Keratinocyte (primary cell): ENCODE measurements around the gene DIABLO.

Experiments used
- EZH2 ChIP-seq: IDR thresholded peaks from one replicate; pipeline ENCODE4 v1.6.1; 2012; ENCODE audit warnings: inconsistent platforms, mild to moderate bottlenecking, low read length, moderate library complexity
- TF ChIP-seq, protein P1 (sequence below), 3 experiments: IDR thresholded peaks in 1 of 3; conservative IDR thresholded peaks in 1 of 3; optimal IDR thresholded peaks in 1 of 3; 2 replicates in 2 of 3; 3 replicates in 1 of 3; pipeline versions ENCODE3 to v1.5.1; 2011; ENCODE audit warnings: low read length in 3 of 3, mild to moderate bottlenecking in 3 of 3, moderate library complexity in 2 of 3, control low read depth in 1 of 3, inconsistent platforms in 1 of 3; ENCODE audit not compliant: insufficient read depth in 2 of 3; ENCODE audit errors: extremely low read depth in 1 of 3

DNA sequence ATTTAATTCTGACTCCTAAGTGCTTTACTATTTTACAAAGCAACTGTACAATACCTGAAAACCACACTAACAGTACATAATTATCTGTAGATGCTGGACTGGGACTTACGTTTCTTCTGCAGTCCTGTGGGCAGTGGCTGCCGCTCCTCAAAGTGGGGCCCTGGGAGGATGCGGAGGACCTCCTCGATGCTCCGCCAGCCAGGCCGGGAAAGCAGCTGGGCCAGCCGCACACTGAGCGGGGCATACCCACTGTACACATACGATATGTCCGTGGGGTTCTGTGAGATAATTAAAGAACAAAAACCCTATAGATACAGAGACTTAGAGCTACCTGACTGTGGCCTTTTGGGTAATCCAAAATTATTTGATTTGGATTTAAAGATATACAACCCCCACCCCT lies 6.8 kb upstream of the DIABLO start:
- TF ChIP-seq, protein P1, sequence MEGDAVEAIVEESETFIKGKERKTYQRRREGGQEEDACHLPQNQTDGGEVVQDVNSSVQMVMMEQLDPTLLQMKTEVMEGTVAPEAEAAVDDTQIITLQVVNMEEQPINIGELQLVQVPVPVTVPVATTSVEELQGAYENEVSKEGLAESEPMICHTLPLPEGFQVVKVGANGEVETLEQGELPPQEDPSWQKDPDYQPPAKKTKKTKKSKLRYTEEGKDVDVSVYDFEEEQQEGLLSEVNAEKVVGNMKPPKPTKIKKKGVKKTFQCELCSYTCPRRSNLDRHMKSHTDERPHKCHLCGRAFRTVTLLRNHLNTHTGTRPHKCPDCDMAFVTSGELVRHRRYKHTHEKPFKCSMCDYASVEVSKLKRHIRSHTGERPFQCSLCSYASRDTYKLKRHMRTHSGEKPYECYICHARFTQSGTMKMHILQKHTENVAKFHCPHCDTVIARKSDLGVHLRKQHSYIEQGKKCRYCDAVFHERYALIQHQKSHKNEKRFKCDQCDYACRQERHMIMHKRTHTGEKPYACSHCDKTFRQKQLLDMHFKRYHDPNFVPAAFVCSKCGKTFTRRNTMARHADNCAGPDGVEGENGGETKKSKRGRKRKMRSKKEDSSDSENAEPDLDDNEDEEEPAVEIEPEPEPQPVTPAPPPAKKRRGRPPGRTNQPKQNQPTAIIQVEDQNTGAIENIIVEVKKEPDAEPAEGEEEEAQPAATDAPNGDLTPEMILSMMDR (optimal IDR thresholded peaks at IDR 0.05 in 1 of 3, IDR thresholded peaks at IDR 0.05 in 1 of 3, conservative IDR thresholded peaks at IDR 0.05 in 1 of 3; ENCODE audit: extremely low read depth in 1 of 3, insufficient read depth in 2 of 3, low read length in 3 of 3), result no peak
- no peak for TF ChIP-seq EZH2
